ENCODE data around the gene SH3RF2. TPM values are rescaled to one million over a fixed set of nuclear protein-coding genes. Genes with fewer than 3 reads are reported as not detected.

SH3RF2 gene
- total RNA-seq, 4 donors from 2014 or later = 0.26 to 4.1 (median 1.8) TPM

- intact Hi-C loops (cut with DNase I; ENCODE audit: low total_unique reads) = no loop called here
- TF ChIP-seq CTCF (IDR thresholded peaks at IDR 0.05) (no peak), POLR2A (IDR thresholded peaks at IDR 0.05) (no peak)
- no peaks in the 10 kb centered on the region for H3K4me1 ChIP-seq
Measured at GRCh38 chr5:146025114-146025680, 88.8 kb downstream of the SH3RF2 start.

GRCh38 chr5:146025681-146026080, 89.3 kb downstream of the SH3RF2 start:
- Histone ChIP-seq H3K27me3 (no peaks in the 10 kb centered on the region), H3K27ac (no peak overlapping the region), H3K9me3 (no peaks in the 10 kb centered on the region), H3K36me3 (no peaks in the 10 kb centered on the region), H3K4me1 (no peaks in the 10 kb centered on the region), H3K4me3 (no peak overlapping the region)
- TF ChIP-seq POLR2A (IDR thresholded peaks at IDR 0.05) (no peak), CTCF (IDR thresholded peaks at IDR 0.05) (no peak)
- intact Hi-C loops (cut with DNase I; ENCODE audit: low total_unique reads) = no loop called here
- no peak for DNase-seq

More at GRCh38 chr5:146025114-146025680, 88.8 kb downstream of the SH3RF2 start:
- Histone ChIP-seq H3K4me3 (no peak overlapping the region), H3K36me3 (no peaks in the 10 kb centered on the region), H3K27me3 (no peaks in the 10 kb centered on the region), H3K27ac (no peak overlapping the region), H3K9me3 (no peaks in the 10 kb centered on the region)
- no peak for DNase-seq

GRCh38 chr5:146026307-146027010, 90.1 kb downstream of the SH3RF2 start:
- H3K4me3 ChIP-seq = no peak overlapping the region
- H3K4me1 ChIP-seq = no peaks in the 10 kb centered on the region
- no peaks in the 10 kb centered on the region for H3K27me3 ChIP-seq
- intact Hi-C loops (cut with DNase I; ENCODE audit: low total_unique reads) = no loop called here
- no peak overlapping the region for H3K27ac ChIP-seq
- TF ChIP-seq CTCF (IDR thresholded peaks at IDR 0.05) (no peak), POLR2A (IDR thresholded peaks at IDR 0.05) (no peak)
- H3K36me3 ChIP-seq = no peaks in the 10 kb centered on the region
- DNase-seq = no peak
- no peaks in the 10 kb centered on the region for H3K9me3 ChIP-seq

- Histone ChIP-seq H3K36me3 (no peaks in the 10 kb centered on the region), H3K9me3 (no peaks in the 10 kb centered on the region), H3K27me3 (no peaks in the 10 kb centered on the region), H3K4me3 (no peak overlapping the region), H3K27ac (no peak overlapping the region), H3K4me1 (no peaks in the 10 kb centered on the region)
- TF ChIP-seq CTCF (IDR thresholded peaks at IDR 0.05) (no peak), POLR2A (IDR thresholded peaks at IDR 0.05) (no peak)
- intact Hi-C loops (cut with DNase I; ENCODE audit: low total_unique reads) = no loop called here
- no peak for DNase-seq
Measured at GRCh38 chr5:146027751-146028150, 91.4 kb downstream of the SH3RF2 start.

- H3K36me3 ChIP-seq = no peaks in the 10 kb centered on the region
- intact Hi-C loops (cut with DNase I; ENCODE audit: low total_unique reads) = no loop called here
- no peak for TF ChIP-seq CTCF (IDR thresholded peaks at IDR 0.05)
- TF ChIP-seq POLR2A (IDR thresholded peaks at IDR 0.05) = no peak
- H3K27me3 ChIP-seq = no peaks in the 10 kb centered on the region
- no peaks in the 10 kb centered on the region for H3K9me3 ChIP-seq
- no peak overlapping the region for H3K4me3 ChIP-seq
- no peaks in the 10 kb centered on the region for H3K4me1 ChIP-seq
- no peak overlapping the region for H3K27ac ChIP-seq
- no peak for DNase-seq
Measured at GRCh38 chr5:146032911-146033310, 96.5 kb downstream of the SH3RF2 start.

All from uterus (tissue), 4 donors.